ENCODE measurements around the gene APEH.
A peak's percentile ranks its signal among the peaks of the same experiment; 100 is the strongest.

Gene APEH

GRCh38 chr3:49721896-49722781 is 48.0 kb downstream of the APEH start:
- H3F3A ChIP-seq (ENCODE audit: insufficient read depth) = peaks cover 18% of the 10 kb centered on the region
- no peaks in the 10 kb centered on the region for H3K9me3 ChIP-seq (ENCODE audit: insufficient read depth, low read length)
- no peaks in the 10 kb centered on the region for H3K27me3 ChIP-seq (ENCODE audit: low read length)
- TF ChIP-seq EZH2phosphoT487 (conservative IDR thresholded peaks at IDR 0.05; ENCODE audit: low read length) (no peak), CTCF (IDR thresholded peaks at IDR 0.05; ENCODE audit: insufficient read depth, low read length, poor library complexity, severe bottlenecking) (no peak)
- no peak overlapping the region for H3K27ac ChIP-seq (ENCODE audit: low read depth, low read length)
- H4K20me1 ChIP-seq (ENCODE audit: low read depth, low read length) = no peaks in the 10 kb centered on the region
- H3K4me3 ChIP-seq (ENCODE audit: insufficient read depth, low read length, poor library complexity, severe bottlenecking) = no peak overlapping the region
- H3K9ac ChIP-seq (ENCODE audit: low read length) = peak overlapping the region; percentile 100; the same call in 1 of the 2 replicates
- H3K4me2 ChIP-seq (ENCODE audit: low read depth, low read length, poor library complexity, severe bottlenecking) = no peak overlapping the region
- no peak overlapping the region for H2AFZ ChIP-seq (ENCODE audit: low read depth, low read length, severe bottlenecking)
- H3K79me2 ChIP-seq (ENCODE audit: insufficient read depth, low read length) = 0 out of 2 replicates have a peak, but pooled peaks cover 3% of the 10 kb centered on the region
- H3K9me2 ChIP-seq (replicated peaks; ENCODE audit: insufficient read depth, low read length) = no peaks in the 10 kb centered on the region
- H3K36me3 ChIP-seq (ENCODE audit: low read length) = no peaks in the 10 kb centered on the region

- Histone ChIP-seq H2AFZ (ENCODE audit: low read depth, low read length, severe bottlenecking) (no peak overlapping the region), H3F3A (ENCODE audit: insufficient read depth) (peaks cover 18% of the 10 kb centered on the region), H3K27ac (ENCODE audit: low read depth, low read length) (peak overlapping the region; percentile 70), H3K4me2 (ENCODE audit: low read depth, low read length, poor library complexity, severe bottlenecking) (peak overlapping the region; percentile 70), H3K27me3 (ENCODE audit: low read length) (no peaks in the 10 kb centered on the region), H3K9me3 (ENCODE audit: insufficient read depth, low read length) (no peaks in the 10 kb centered on the region), H3K79me2 (ENCODE audit: insufficient read depth, low read length) (0 out of 2 replicates have a peak, but pooled peaks cover 3% of the 10 kb centered on the region), H3K4me3 (ENCODE audit: insufficient read depth, low read length, poor library complexity, severe bottlenecking) (peak overlapping the region; percentile 96), H3K9me2 (replicated peaks; ENCODE audit: insufficient read depth, low read length) (no peaks in the 10 kb centered on the region), H3K36me3 (ENCODE audit: low read length) (no peaks in the 10 kb centered on the region), H4K20me1 (ENCODE audit: low read depth, low read length) (no peaks in the 10 kb centered on the region), H3K9ac (ENCODE audit: low read length) (peak overlapping the region; percentile 100)
- TF ChIP-seq CTCF (IDR thresholded peaks at IDR 0.05; ENCODE audit: insufficient read depth, low read length, poor library complexity, severe bottlenecking) (no peak), EZH2phosphoT487 (conservative IDR thresholded peaks at IDR 0.05; ENCODE audit: low read length) (no peak)
Observed at GRCh38 chr3:49722896-49723295, 48.7 kb downstream of the APEH start.

GRCh38 chr3:49723296-49723627 is 49.1 kb downstream of the APEH start:
- Histone ChIP-seq H3K4me3 (ENCODE audit: insufficient read depth, low read length, poor library complexity, severe bottlenecking) (peak overlapping the region; percentile 96), H3K27me3 (ENCODE audit: low read length) (no peaks in the 10 kb centered on the region), H3K36me3 (ENCODE audit: low read length) (no peaks in the 10 kb centered on the region), H3K9me2 (replicated peaks; ENCODE audit: insufficient read depth, low read length) (no peaks in the 10 kb centered on the region), H3K27ac (ENCODE audit: low read depth, low read length) (peak overlapping the region; percentile 70), H3K79me2 (ENCODE audit: insufficient read depth, low read length) (0 out of 2 replicates have a peak, but pooled peaks cover 3% of the 10 kb centered on the region), H3F3A (ENCODE audit: insufficient read depth) (peaks cover 18% of the 10 kb centered on the region), H4K20me1 (ENCODE audit: low read depth, low read length) (no peaks in the 10 kb centered on the region), H3K9me3 (ENCODE audit: insufficient read depth, low read length) (no peaks in the 10 kb centered on the region), H3K4me2 (ENCODE audit: low read depth, low read length, poor library complexity, severe bottlenecking) (peak overlapping the region; percentile 70), H3K9ac (ENCODE audit: low read length) (peak overlapping the region; percentile 100), H2AFZ (ENCODE audit: low read depth, low read length, severe bottlenecking) (no peak overlapping the region)
- no peak for TF ChIP-seq CTCF (IDR thresholded peaks at IDR 0.05; ENCODE audit: insufficient read depth, low read length, poor library complexity, severe bottlenecking)
- TF ChIP-seq EZH2phosphoT487 (conservative IDR thresholded peaks at IDR 0.05; ENCODE audit: low read length) = no peak
